ENCODE data around the gene METTL24. TPM values are rescaled to one million over a fixed set of nuclear protein-coding genes. Genes with fewer than 3 reads are reported as not detected.

The METTL24 gene
- total and polyA plus RNA-seq, 2 of the 8 experiments (the other 6 are each of a cell fraction or from before 2014, with no cell fraction given): 0.30 to 0.39 TPM

DNA sequence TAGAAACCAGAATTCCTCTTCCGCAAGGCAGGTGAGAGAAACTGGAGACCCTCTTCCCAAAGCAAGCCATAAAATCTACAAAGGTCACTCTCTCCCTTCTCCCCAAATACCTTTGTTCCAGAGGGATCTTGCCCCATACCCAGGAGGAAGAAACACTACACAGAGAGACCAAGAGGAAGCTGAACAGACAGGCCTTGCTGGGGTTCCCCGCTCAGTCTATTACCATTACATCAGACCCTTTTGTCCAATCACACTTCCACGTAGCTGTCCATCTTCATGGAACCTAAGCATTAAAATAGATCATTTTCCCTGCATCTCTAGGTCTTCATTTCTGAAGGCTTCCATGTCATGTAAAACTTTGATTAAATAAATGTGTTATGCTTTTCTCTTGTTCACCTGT is 32.1 kb downstream of the METTL24 start:
- Histone ChIP-seq H2BK20ac (ENCODE audit: low read length) (no peak overlapping the region), H3K18ac (ENCODE audit: extremely low read depth, low read length) (no peak overlapping the region), H3K27me3 (replicated peaks in 1 of 4; ENCODE audit: control insufficient read depth in 3 of 4, extremely low read depth in 1 of 4, insufficient read depth in 3 of 4, low read length in 3 of 4) (no peaks in the 10 kb centered on the region), H3K4ac (replicated peaks; ENCODE audit: insufficient read length, low read depth, low read length) (no peak overlapping the region), H4K8ac (ENCODE audit: extremely low read depth, insufficient read depth, low read length) (no peak overlapping the region), H2BK120ac (replicated peaks; ENCODE audit: low read depth, low read length) (no peak overlapping the region), H3K4me2 (ENCODE audit: insufficient read depth in 1 of 2, low read depth in 2 of 2, low read length in 2 of 2) (no peak overlapping the region), H3K4me1 (replicated peaks in 1 of 4; ENCODE audit: control insufficient read depth in 3 of 4, insufficient read depth in 4 of 4, low read length in 3 of 4) (peaks cover 3 to 7% (median 5%) of the 10 kb centered on the region in 4 experiments; a peak in 5 of 7 replicates), H2AK5ac (ENCODE audit: low read depth, low read length) (no peak overlapping the region), H3K23me2 (ENCODE audit: low read depth, low read length) (no peaks in the 10 kb centered on the region), H3K9me3 (ENCODE audit: insufficient read depth in 2 of 2, low read depth in 1 of 2, low read length in 1 of 2) (no peaks in the 10 kb centered on the region), H3K36me3 (ENCODE audit: control insufficient read depth in 2 of 4, insufficient read depth in 4 of 4, low read length in 3 of 4) (no peaks in the 10 kb centered on the region), H4K20me1 (replicated peaks in 1 of 2; ENCODE audit: control insufficient read depth in 1 of 2, insufficient read depth in 2 of 2, low read length in 2 of 2) (no peaks in the 10 kb centered on the region), H4K5ac (ENCODE audit: insufficient read length, low read depth, low read length) (no peak overlapping the region), H2BK12ac (ENCODE audit: low read depth, low read length) (no peak overlapping the region), H2BK15ac (ENCODE audit: low read length) (no peak overlapping the region), H4K91ac (replicated peaks; ENCODE audit: insufficient read length, low read length) (no peak overlapping the region), H3K4me3 (ENCODE audit: extremely low read depth in 1 of 4, insufficient read depth in 2 of 4, low read depth in 3 of 4, low read length in 4 of 4) (no peak overlapping the region), H3K79me1 (ENCODE audit: low read depth, low read length) (no peaks in the 10 kb centered on the region), H3K14ac (ENCODE audit: insufficient read length) (no peak overlapping the region), H3K9ac (replicated peaks in 1 of 4; ENCODE audit: extremely low read depth in 1 of 4, low read depth in 3 of 4, low read length in 3 of 4) (no peak overlapping the region), H3K27ac (ENCODE audit: low read depth, low read length) (no peak overlapping the region), H2BK5ac (ENCODE audit: low read depth, low read length) (no peak overlapping the region), H2AFZ (ENCODE audit: low read length) (no peak overlapping the region), H3K56ac (replicated peaks; ENCODE audit: insufficient read length, low read depth, low read length) (no peak overlapping the region), H3K23ac (ENCODE audit: insufficient read length) (no peak overlapping the region), H3K79me2 (ENCODE audit: control insufficient read depth in 1 of 2, insufficient read depth in 2 of 2, low read length in 2 of 2) (no peaks in the 10 kb centered on the region)
- ChIA-PET CTCF (ENCODE audit: partially characterized antibody) (interaction anchor here (0.7 to 1.6 kb wide), 3 partner anchors 14 to 40 kb away, joined by 3 to 4 read pairs (median 3); no protein-coding TSS in a partner anchor), POLR2A (ENCODE audit: partially characterized antibody) (no interaction called here)
- no peak for TF ChIP-seq HDAC2 (IDR thresholded peaks at IDR 0.05; ENCODE audit: borderline replicate concordance in 1 of 2, low read depth in 2 of 2, low read length in 2 of 2)
- TF ChIP-seq KDM5A (IDR thresholded peaks at IDR 0.05; ENCODE audit: low read length): no peak
- no peak for TF ChIP-seq POLR2AphosphoS5 (IDR thresholded peaks at IDR 0.05; ENCODE audit: low read depth, low read length)
- no peak for TF ChIP-seq GTF2F1 (IDR thresholded peaks at IDR 0.05; ENCODE audit: borderline replicate concordance, low read depth, low read length)
- no peak for TF ChIP-seq SIN3A (conservative IDR thresholded peaks at IDR 0.05 in 1 of 2, IDR thresholded peaks at IDR 0.05 in 1 of 2; ENCODE audit: low read depth in 1 of 2, low read length in 2 of 2)
- no peak for TF ChIP-seq SIX5 (IDR thresholded peaks at IDR 0.05; ENCODE audit: low read depth, low read length)
- TF ChIP-seq EZH2 (IDR thresholded peaks at IDR 0.05; ENCODE audit: low read depth, low read length, severe bottlenecking): no peak
- TF ChIP-seq YY1 (IDR thresholded peaks at IDR 0.05; ENCODE audit: low read depth, low read length): no peak
- TF ChIP-seq GABPA (IDR thresholded peaks at IDR 0.05; ENCODE audit: borderline replicate concordance, insufficient read depth, low read length): no peak
- TF ChIP-seq, protein P1, sequence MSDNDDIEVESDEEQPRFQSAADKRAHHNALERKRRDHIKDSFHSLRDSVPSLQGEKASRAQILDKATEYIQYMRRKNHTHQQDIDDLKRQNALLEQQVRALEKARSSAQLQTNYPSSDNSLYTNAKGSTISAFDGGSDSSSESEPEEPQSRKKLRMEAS (IDR thresholded peaks at IDR 0.05): no peak
- no peak for DNase-seq (ENCODE audit: low read depth in 1 of 2, low spot score in 2 of 2)
- no peak for FAIRE-seq
- 92% methylated on average over 3 of the region's 3 CpGs; no CpG with 5 or more reads in 1 of the 2 experiments for WGBS, 2 experiments (ENCODE audit: extremely low coverage in 1 of 2, insufficient coverage in 1 of 2, insufficient read length in 1 of 2, insufficient replicate concordance in 2 of 2, low coverage in 1 of 2, low lambda C conversion rate in 2 of 2, missing lambda C conversion rate in 1 of 2)
